Spleen (tissue), 11 donors: Measurements from ENCODE around the gene KHDC4. TPM values are rescaled to one million over a fixed set of nuclear protein-coding genes. Genes with fewer than 3 reads are reported as not detected.

ENCODE experiments used
- DNase-seq: peaks from one replicate; pipeline ENCODE4 v3.0.0-alpha.2; 2020
- H3K27ac ChIP-seq, 8 donors: fragments of 200-600 bp; sonication (generic) in 7 of 8; 1 replicate in 4 of 8; 2 replicates in 4 of 8; pipeline versions ENCODE4 v1.5.0 to v1.8.0; 2016 to 2021; ENCODE audit warnings: inconsistent platforms in 4 of 8, mild to moderate bottlenecking in 4 of 8, moderate library complexity in 1 of 8
- H3K27me3 ChIP-seq, 7 donors: fragments of 200-600 bp; sonication (generic) in 6 of 7; replicated peaks in 1 of 7; 1 replicate in 4 of 7; 2 replicates in 3 of 7; pipeline versions ENCODE4 v1.5.0 to v1.8.0; 2016 to 2021; ENCODE audit warnings: inconsistent platforms in 3 of 7, mild to moderate bottlenecking in 1 of 7
- H3K36me3 ChIP-seq, 6 donors: fragments of 200-600 bp; sonication (generic) in 5 of 6; 1 replicate in 4 of 6; 2 replicates in 2 of 6; pipeline versions ENCODE4 v1.5.0 to v1.8.0; 2016 to 2021; ENCODE audit warnings: inconsistent platforms in 2 of 6
- H3K4me1 ChIP-seq, 6 donors: fragments of 200-600 bp; sonication (generic) in 5 of 6; 1 replicate in 3 of 6; 2 replicates in 3 of 6; pipeline versions ENCODE4 v1.5.0 to v1.8.0; 2016 to 2021; ENCODE audit warnings: inconsistent platforms in 3 of 6
- H3K4me3 ChIP-seq, 8 donors: fragments of 200-600 bp; sonication (generic) in 7 of 8; 1 replicate in 4 of 8; 2 replicates in 4 of 8; pipeline versions ENCODE4 v1.5.0 to v1.8.0; 2016 to 2021; ENCODE audit warnings: inconsistent platforms in 4 of 8, mild to moderate bottlenecking in 4 of 8, moderate library complexity in 2 of 8
- H3K9me3 ChIP-seq, 8 donors: fragments of 200-600 bp; sonication (generic) in 7 of 8; 1 replicate in 4 of 8; 2 replicates in 4 of 8; pipeline versions ENCODE4 v1.5.0 to v1.8.0; 2016 to 2021; ENCODE audit warnings: inconsistent platforms in 4 of 8
- POLR2A ChIP-seq, 3 donors: fragments of 450-650 bp; IDR thresholded peaks; one replicate each; pipeline ENCODE4 v1.5.1; 2017; ENCODE audit warnings: antibody characterized with exemption in 3 of 3, mild to moderate bottlenecking in 1 of 3
- POLR2AphosphoS5 ChIP-seq, 3 donors: sonication (generic); formaldehyde crosslinking; IDR thresholded peaks; one replicate each; pipeline ENCODE4 v1.5.1; 2017; ENCODE audit warnings: antibody characterized with exemption in 3 of 3
- WGBS, 5 donors: extraction: QIAGEN DNeasy Blood & Tissue Kit in 3 of 5; methylation state at CpG; one replicate each; pipeline versions ENCODE4 v1.1.5 to v1.1.7; 2013 to 2018; 5-methylcytosine and 5-hydroxymethylcytosine counted together
- intact Hi-C: fragments of 100-400 bp; cut with DNase I; formaldehyde crosslinking; loops from one replicate; pipeline ENCODE4 v1.15.0; 2023; ENCODE audit warnings: low total_unique reads
- microRNA-seq, 3 donors: library from miRNA; unstranded; fragments of <30 nt; microRNA quantifications; one replicate each; pipeline versions ENCODE4 to v1.1.0, GENCODE V29; 2019 to 2020
- polyA plus RNA-seq, 3 donors: library from polyadenylated mRNA; stranded (reverse); fragments of 200-250 nt; gene quantifications; one replicate each; pipeline ENCODE4 v1.2.1, GENCODE V29; 2013
- small RNA-seq, 4 donors: library from RNA; depleted of rRNA; stranded (forward); fragments of <200 nt; gene quantifications; one replicate each; pipeline ENCODE3, GENCODE V24; 2016
- total RNA-seq, 7 donors: library from RNA; depleted of rRNA in 3 of 7; stranded (reverse); fragments of >200 nt in 3 of 7; fragmentation: NEBNext Ultra II Directional in 4 of 7; extraction: Animal tissue kit (Norgen Biotek cat#: 25700) in 4 of 7; gene quantifications; one replicate each; pipeline versions ENCODE4 v1.1.0 to v1.2.1, GENCODE V29; 2016 to 2021
- TF ChIP-seq, protein P1 (sequence below), 11 experiments: fragments of 200-600 bp in 7 of 11; fragments of 450-650 bp in 4 of 11; sonication (generic) in 4 of 11; IDR thresholded peaks in 8 of 11; conservative IDR thresholded peaks in 3 of 11; 1 replicate in 7 of 11; 2 replicates in 4 of 11; pipeline versions ENCODE4 v1.4.0 to v1.8.0; 2016 to 2021; ENCODE audit warnings: antibody characterized with exemption in 11 of 11, inconsistent platforms in 4 of 11, mild to moderate bottlenecking in 1 of 11
- donor health status: healthy with polysubstance abuse.
- donor health status: DM: no; HTN: no; CAD: no; lungs with moderate emphysema.
- donor health status: DM: no; HTN: no; CAD: no.
- donor health status: Bipolar disorder and iron deficiency.
- donor health status: healthy.
- donor health status: DM: no; HTN: no; CAD: no.
- donor health status: DM: yes; HTN: yes; CAD: no.

KHDC4 gene
- total and polyA plus RNA-seq, 10 donors = 24.9 to 70.5 (median 50.7) TPM

DNA sequence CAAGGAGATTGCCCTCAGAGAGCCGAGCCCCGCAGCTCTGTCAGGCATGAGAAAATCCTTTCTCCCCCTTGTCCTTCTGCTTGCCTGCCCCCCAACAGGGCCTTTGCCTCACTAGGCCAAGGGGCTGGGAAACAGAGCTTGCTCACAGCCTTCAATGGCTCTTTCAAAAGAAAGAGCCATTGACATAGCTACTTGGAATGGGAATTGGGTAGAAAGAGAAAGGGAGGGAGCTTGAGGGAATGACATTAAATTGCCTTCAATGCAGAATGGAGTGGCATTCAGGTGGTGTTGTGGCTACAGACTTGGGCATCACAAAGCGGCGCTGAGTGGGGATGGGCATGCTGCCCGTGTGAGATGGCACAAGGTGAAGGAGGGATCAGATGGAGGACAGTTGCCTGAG, 61.7 kb downstream of the KHDC4 start:
- TF ChIP-seq POLR2A (IDR thresholded peaks at IDR 0.05) (no peak), POLR2AphosphoS5 (IDR thresholded peaks at IDR 0.05) (no peak)
- intact Hi-C loops = no loop called here
- H3K9me3 ChIP-seq = no peaks in the 10 kb centered on the region
- WGBS, 5 donors = 91 to 98% (median 94%) methylated on average over 5 of the region's 5 CpGs
- no peak for DNase-seq
- peaks cover 0 to 13% (median 0%) of the 10 kb centered on the region in 6 donors for H3K4me1 ChIP-seq
- H3K27ac ChIP-seq = peak overlapping the region in 1 of 8 donors; percentile 70
- peaks cover 0 to 7% (median 0%) of the 10 kb centered on the region in 6 donors for H3K36me3 ChIP-seq
- H3K4me3 ChIP-seq = no peak overlapping the region
- no peaks in the 10 kb centered on the region for H3K27me3 ChIP-seq

DNA sequence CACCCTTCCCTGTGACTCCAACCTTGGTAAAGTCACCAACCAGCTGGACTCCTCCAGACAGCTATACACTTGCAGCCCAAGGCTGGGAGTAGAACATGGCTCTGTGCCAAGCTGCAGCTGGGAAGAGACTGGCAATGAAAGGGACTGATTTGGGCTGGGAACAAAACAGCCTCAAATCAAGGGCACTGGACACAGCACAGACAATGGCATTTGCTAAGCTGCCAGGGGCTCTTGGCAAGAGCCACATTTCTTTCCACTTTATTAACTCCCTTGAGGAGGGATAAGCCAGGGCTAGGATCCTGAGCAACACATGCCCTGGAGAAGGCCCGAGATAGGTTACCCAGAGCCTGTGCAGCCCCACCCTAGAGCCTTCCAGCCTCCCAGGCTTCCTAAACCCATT, 62.8 kb downstream of the KHDC4 start:
- DNase-seq = peak; percentile 77
- 64 to 100% (median 71%) methylated on average over 1 of the region's 1 CpG; no CpG with 5 or more reads in 1 of the 5 donors for WGBS, 5 donors
- no peaks in the 10 kb centered on the region for H3K9me3 ChIP-seq
- H3K27me3 ChIP-seq = no peaks in the 10 kb centered on the region
- H3K4me1 ChIP-seq = peaks cover 0 to 13% (median 0%) of the 10 kb centered on the region in 6 donors
- intact Hi-C loops = no loop called here
- peaks cover 0 to 7% (median 0%) of the 10 kb centered on the region in 6 donors for H3K36me3 ChIP-seq
- H3K27ac ChIP-seq = peak overlapping the region in 5 of 8 donors; percentile 24 to 70 (median 54)
- no peak overlapping the region for H3K4me3 ChIP-seq
- TF ChIP-seq, protein P1, sequence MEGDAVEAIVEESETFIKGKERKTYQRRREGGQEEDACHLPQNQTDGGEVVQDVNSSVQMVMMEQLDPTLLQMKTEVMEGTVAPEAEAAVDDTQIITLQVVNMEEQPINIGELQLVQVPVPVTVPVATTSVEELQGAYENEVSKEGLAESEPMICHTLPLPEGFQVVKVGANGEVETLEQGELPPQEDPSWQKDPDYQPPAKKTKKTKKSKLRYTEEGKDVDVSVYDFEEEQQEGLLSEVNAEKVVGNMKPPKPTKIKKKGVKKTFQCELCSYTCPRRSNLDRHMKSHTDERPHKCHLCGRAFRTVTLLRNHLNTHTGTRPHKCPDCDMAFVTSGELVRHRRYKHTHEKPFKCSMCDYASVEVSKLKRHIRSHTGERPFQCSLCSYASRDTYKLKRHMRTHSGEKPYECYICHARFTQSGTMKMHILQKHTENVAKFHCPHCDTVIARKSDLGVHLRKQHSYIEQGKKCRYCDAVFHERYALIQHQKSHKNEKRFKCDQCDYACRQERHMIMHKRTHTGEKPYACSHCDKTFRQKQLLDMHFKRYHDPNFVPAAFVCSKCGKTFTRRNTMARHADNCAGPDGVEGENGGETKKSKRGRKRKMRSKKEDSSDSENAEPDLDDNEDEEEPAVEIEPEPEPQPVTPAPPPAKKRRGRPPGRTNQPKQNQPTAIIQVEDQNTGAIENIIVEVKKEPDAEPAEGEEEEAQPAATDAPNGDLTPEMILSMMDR (IDR thresholded peaks at IDR 0.05 in 8 of 11, conservative IDR thresholded peaks at IDR 0.05 in 3 of 11) = no peak
- peak in 2 of 3 donors; percentile 46 to 61 for TF ChIP-seq POLR2AphosphoS5 (IDR thresholded peaks at IDR 0.05)
- no peak for TF ChIP-seq POLR2A (IDR thresholded peaks at IDR 0.05)

DNA sequence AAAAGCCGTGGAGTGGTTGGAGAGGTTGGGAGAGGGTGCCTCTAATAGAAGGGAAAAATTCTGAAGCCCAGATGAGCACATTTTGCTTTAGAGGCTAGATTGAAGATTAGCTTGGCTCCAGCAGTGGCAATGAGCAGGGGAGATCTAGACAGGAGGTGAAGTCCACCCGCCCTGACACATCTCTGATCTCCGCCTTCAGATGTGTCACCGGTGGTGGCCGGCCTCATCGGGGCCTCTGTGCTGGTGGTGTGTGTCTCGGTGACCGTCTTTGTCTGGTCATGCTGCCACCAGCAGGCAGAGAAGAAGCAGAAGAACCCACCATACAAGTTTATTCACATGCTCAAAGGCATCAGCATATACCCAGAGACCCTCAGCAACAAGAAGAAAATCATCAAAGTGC, 66.4 kb downstream of the KHDC4 start:
- no peaks in the 10 kb centered on the region for H3K27me3 ChIP-seq
- no peaks in the 10 kb centered on the region for H3K9me3 ChIP-seq
- no peak for DNase-seq
- TF ChIP-seq, protein P1 (IDR thresholded peaks at IDR 0.05 in 8 of 11, conservative IDR thresholded peaks at IDR 0.05 in 3 of 11) = no peak
- TF ChIP-seq POLR2A (IDR thresholded peaks at IDR 0.05) = no peak
- TF ChIP-seq POLR2AphosphoS5 (IDR thresholded peaks at IDR 0.05) = no peak
- H3K36me3 ChIP-seq = peaks cover 0 to 7% (median 0%) of the 10 kb centered on the region in 6 donors
- H3K4me1 ChIP-seq = peaks cover 0 to 13% (median 0%) of the 10 kb centered on the region in 6 donors
- intact Hi-C loops = no loop called here
- H3K4me3 ChIP-seq = no peak overlapping the region
- WGBS, 5 donors = 88 to 97% (median 92%) methylated on average over 8 of the region's 8 CpGs
- no peak overlapping the region for H3K27ac ChIP-seq

DNA sequence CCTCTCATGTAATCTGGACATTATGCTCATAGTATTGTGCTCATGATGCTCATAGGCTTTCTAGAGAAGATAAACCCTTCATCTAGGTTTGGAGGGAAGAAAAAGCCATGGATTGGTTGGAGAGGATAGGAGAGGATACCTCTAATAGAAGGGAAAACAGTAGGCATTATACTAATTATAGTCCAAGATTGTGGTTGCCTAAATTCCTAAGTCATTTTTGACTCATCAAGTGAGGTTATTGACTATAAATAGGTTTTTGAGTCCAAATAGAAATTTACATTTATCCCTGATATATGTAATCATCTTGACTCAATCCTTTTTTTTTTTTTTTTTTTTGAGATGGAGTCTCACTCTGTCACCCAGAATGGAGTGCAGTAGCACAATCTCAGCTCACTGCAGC, 69.8 kb downstream of the KHDC4 start:
- TF ChIP-seq, protein P1 (IDR thresholded peaks at IDR 0.05 in 8 of 11, conservative IDR thresholded peaks at IDR 0.05 in 3 of 11) = no peak
- TF ChIP-seq POLR2AphosphoS5 (IDR thresholded peaks at IDR 0.05) (no peak), POLR2A (IDR thresholded peaks at IDR 0.05) (no peak)
- Histone ChIP-seq H3K27me3 (peaks cover 0 to 10% (median 0%) of the 10 kb centered on the region in 7 donors), H3K4me1 (peaks cover 7 to 17% (median 14%) of the 10 kb centered on the region in 6 donors), H3K27ac (no peak overlapping the region), H3K36me3 (peaks cover 0 to 7% (median 0%) of the 10 kb centered on the region in 6 donors), H3K4me3 (no peak overlapping the region), H3K9me3 (no peaks in the 10 kb centered on the region)
- no peak for DNase-seq
- intact Hi-C loops = no loop called here

Small RNA genes lying within 50 kb of the gene (microRNA-seq; reads per million reads assigned to microRNA genes)
- 0 to 0.36 (median 0.28) reads per million in 3 donors for gene MIR6738

Small RNA genes lying within 50 kb of the gene (small RNA-seq; reads per million reads assigned to genes)
- gene MIR6738 (0 to 0.23 (median 0) reads per million in 4 donors), gene RF00015 (0 reads per million in 4 donors), gene SCARNA4 (0 reads per million in 4 donors), gene SNORA80E (213 to 365 (median 285) reads per million in 4 donors)

Other genes starting within 250 kb of the KHDC4 start
- 100 to 1,000 TPM in 2 of 7 donors, 10 to 100 TPM in 5; 73.8 to 145 (median 87.4) TPM for gene YY1AP1, start 245.6 kb downstream of the KHDC4 start, total RNA-seq
- 10 to 100 TPM; 21.9 to 35.6 (median 34.2) TPM for gene YY1AP1, start 245.6 kb downstream of the KHDC4 start, polyA plus RNA-seq
- 100 to 1,000 TPM in 4 of 7 donors, 10 to 100 TPM in 3; 87.3 to 150 (median 100) TPM for gene DAP3, start 245.3 kb downstream of the KHDC4 start, total RNA-seq
- gene DAP3, start 245.3 kb downstream of the KHDC4 start, polyA plus RNA-seq = 100 to 1,000 TPM in 1 of 3 donors, 10 to 100 TPM in 2; 90.4 to 135 (median 98.6) TPM
- 100 to 1,000 TPM in 1 of 7 donors, 10 to 100 TPM in 6; 56.6 to 103 (median 70.2) TPM for gene GON4L, start 77.2 kb downstream of the KHDC4 start, total RNA-seq
- 10 to 100 TPM; 12.3 to 27.1 (median 22.3) TPM for gene GON4L, start 77.2 kb downstream of the KHDC4 start, polyA plus RNA-seq
- 10 to 100 TPM; 10.2 to 22.1 (median 13.7) TPM for gene SYT11, start 74.8 kb downstream of the KHDC4 start, total RNA-seq
- 1 to 10 TPM; 1.1 to 2.9 (median 1.8) TPM for gene SYT11, start 74.8 kb downstream of the KHDC4 start, polyA plus RNA-seq
- 10 to 100 TPM; 48.1 to 66.2 (median 52.6) TPM for gene RIT1, start 23.1 kb downstream of the KHDC4 start, total RNA-seq
- gene RIT1, start 23.1 kb downstream of the KHDC4 start, polyA plus RNA-seq = 10 to 100 TPM in 2 of 3 donors, 1 to 10 TPM in 1; 9.0 to 16.3 (median 10.2) TPM
- under 1 TPM in 1 of 7 donors, not detected in 6; 0.88 TPM for gene RXFP4, start 7.2 kb upstream of the KHDC4 start, total RNA-seq
- under 1 TPM in 1 of 3 donors, not detected in 2; 0.06 TPM for gene RXFP4, start 7.2 kb upstream of the KHDC4 start, polyA plus RNA-seq
- gene ARHGEF2, start 44.1 kb upstream of the KHDC4 start, total RNA-seq = 100 to 1,000 TPM; 129 to 228 (median 192) TPM
- 10 to 100 TPM; 45.1 to 83.0 (median 63.4) TPM for gene ARHGEF2, start 44.1 kb upstream of the KHDC4 start, polyA plus RNA-seq
- 100 to 1,000 TPM; 152 to 254 (median 183) TPM for gene SSR2, start 86.5 kb upstream of the KHDC4 start, total RNA-seq
- gene SSR2, start 86.5 kb upstream of the KHDC4 start, polyA plus RNA-seq = 100 to 1,000 TPM; 198 to 291 (median 224) TPM
- 10 to 100 TPM; 15.7 to 26.4 (median 21.2) TPM for gene UBQLN4, start 119.4 kb upstream of the KHDC4 start, total RNA-seq
- 10 to 100 TPM; 11.2 to 18.0 (median 12.2) TPM for gene UBQLN4, start 119.4 kb upstream of the KHDC4 start, polyA plus RNA-seq
- gene LAMTOR2, start 120.4 kb upstream of the KHDC4 start, total RNA-seq = 10 to 100 TPM; 29.5 to 53.3 (median 42.3) TPM
- 100 to 1,000 TPM in 2 of 3 donors, 10 to 100 TPM in 1; 80.0 to 121 (median 107) TPM for gene LAMTOR2, start 120.4 kb upstream of the KHDC4 start, polyA plus RNA-seq
- under 1 TPM in 2 of 7 donors, not detected in 5; 0.50 to 0.70 TPM for gene RAB25, start 126.7 kb upstream of the KHDC4 start, total RNA-seq
- under 1 TPM; 0.28 to 0.61 (median 0.45) TPM for gene RAB25, start 126.7 kb upstream of the KHDC4 start, polyA plus RNA-seq
- under 1 TPM; 0.26 to 0.76 (median 0.38) TPM for gene MEX3A, start 148.1 kb upstream of the KHDC4 start, total RNA-seq
- gene MEX3A, start 148.1 kb upstream of the KHDC4 start, polyA plus RNA-seq = under 1 TPM; 0.11 to 0.17 (median 0.16) TPM
- 100 to 1,000 TPM in 6 of 7 donors, 10 to 100 TPM in 1; 95.1 to 279 (median 124) TPM for gene LMNA, start 180.3 kb upstream of the KHDC4 start, total RNA-seq
- 10 to 100 TPM; 33.9 to 61.1 (median 39.4) TPM for gene LMNA, start 180.3 kb upstream of the KHDC4 start, polyA plus RNA-seq
- gene SEMA4A, start 219.2 kb upstream of the KHDC4 start, total RNA-seq = 10 to 100 TPM; 21.1 to 65.9 (median 37.7) TPM
- 1 to 10 TPM; 7.1 to 9.3 (median 9.1) TPM for gene SEMA4A, start 219.2 kb upstream of the KHDC4 start, polyA plus RNA-seq